GM19193 (cell line): ENCODE measurements around the gene MECP2.

Experiments
- POLR2A ChIP-seq: IDR thresholded peaks from 4 replicates; pipeline ENCODE4 v1.6.1; 2011; ENCODE audit not compliant: insufficient read depth, insufficient read length; ENCODE audit errors: extremely low read depth

MECP2 gene

GRCh38 chrX:154093965-154094364 is 3.6 kb downstream of the MECP2 start:
- TF ChIP-seq POLR2A: no peak

DNA sequence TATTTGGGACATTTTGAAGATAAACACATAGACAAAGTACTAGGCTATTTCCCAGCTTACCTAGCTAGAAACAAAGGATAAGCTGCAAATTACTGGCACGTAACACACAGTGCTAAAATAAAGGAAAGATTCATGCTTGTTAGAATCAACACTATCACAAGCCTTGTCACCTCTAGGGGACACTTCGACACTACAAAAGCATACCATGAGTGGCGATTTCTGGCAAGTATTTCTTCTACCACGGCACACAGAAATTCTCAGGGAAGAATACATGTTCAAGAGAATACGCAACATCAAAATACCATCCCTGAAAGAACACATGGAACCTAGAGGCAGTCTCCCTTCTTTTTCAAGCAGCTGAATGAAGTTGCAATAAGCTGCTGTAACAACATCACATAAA is 5.1 kb downstream of the MECP2 start:
- TF ChIP-seq POLR2A: no peak

- no peak for TF ChIP-seq POLR2A
Observed at GRCh38 chrX:154091678-154092077, 5.8 kb downstream of the MECP2 start.

- TF ChIP-seq POLR2A: no peak
Observed at GRCh38 chrX:154090731-154091130, 6.8 kb downstream of the MECP2 start.

- TF ChIP-seq POLR2A: no peak
Observed at GRCh38 chrX:154084449-154085300, 12.8 kb downstream of the MECP2 start.

DNA sequence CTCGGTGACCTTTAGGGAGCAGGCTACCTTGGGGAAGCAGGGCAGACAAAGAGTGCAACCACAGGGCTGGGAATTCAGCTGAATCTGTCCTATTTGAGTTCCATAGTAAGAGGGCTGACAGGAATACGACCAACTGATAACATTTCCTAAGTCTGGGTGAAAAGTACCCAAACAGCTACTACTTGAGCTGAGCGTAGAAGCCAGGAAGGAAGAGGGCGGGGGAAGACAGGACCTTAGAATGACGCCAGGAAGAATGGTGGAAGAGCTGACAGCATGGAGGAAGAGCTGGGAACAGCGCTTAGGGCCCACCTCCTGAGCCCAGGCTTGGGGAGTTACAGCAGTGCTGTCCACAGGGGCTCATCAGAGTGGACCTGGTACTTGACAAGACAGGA is 14.4 kb downstream of the MECP2 start:
- TF ChIP-seq POLR2A: no peak

- no peak for TF ChIP-seq POLR2A
Observed at GRCh38 chrX:154082396-154083125, 15.0 kb downstream of the MECP2 start.

GRCh38 chrX:154077101-154077500 is 20.4 kb downstream of the MECP2 start:
- no peak for TF ChIP-seq POLR2A

- no peak for TF ChIP-seq POLR2A
Observed at GRCh38 chrX:154074199-154074598, 23.3 kb downstream of the MECP2 start.

GRCh38 chrX:154072192-154072591 is 25.3 kb downstream of the MECP2 start:
- no peak for TF ChIP-seq POLR2A

DNA sequence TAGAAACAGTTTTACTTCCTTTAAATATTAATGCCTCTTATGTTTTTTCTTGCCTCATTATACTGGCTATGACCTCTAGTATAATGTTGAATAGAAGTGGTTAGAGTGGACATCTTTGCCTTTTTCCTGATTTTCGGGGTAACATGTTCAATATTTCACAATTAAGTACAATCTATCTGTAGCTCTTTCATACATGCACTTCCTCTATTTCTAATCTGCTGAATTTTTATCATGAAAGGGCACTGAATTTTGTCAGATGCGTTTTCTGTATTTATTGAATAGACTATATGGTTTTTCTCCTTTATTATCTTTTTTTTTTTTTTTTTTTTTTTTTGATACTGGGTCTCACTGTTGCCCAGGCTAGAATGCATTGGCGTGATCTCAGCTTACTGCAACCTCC is 29.0 kb downstream of the MECP2 start:
- no peak for TF ChIP-seq POLR2A

DNA sequence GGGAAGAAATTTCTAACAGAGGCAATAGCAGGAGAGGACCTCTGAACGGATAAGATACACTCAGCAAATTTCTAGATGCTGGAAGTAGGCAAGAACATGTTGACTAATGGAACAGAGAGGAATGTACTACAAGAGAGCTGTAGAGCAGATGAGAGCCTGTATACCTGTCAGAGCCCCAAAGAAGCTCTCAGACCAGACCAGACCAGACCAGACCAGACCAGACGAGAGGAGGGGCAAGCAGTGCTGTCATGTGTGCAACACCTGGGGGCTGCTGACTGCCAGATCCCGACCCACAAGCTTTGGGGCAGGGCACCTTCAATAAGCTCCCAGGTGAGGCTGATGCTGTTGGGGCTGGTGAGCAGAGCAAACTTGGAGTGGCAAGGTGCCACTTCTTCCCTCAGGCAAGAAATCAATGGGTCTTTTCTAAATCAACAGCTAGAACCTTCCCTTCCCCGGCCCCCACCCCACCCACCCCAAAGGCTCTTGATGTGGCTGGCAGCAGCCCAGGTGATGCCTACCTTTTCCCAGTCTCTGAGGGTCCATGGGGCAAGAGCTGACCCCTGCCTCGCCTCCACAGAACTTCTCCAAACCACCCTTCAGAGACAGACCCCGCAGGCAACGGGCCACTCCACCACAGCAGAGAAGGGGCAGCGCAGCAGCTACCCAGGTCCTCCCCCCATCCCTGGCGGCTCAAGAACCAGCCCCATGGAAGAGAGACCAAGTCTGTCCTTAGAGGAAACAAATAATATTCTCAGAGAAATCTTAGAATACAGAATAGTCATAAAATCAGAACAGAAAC is 32.7 kb downstream of the MECP2 start:
- TF ChIP-seq POLR2A: no peak

- no peak for TF ChIP-seq POLR2A
Observed at GRCh38 chrX:154063234-154063633, 34.3 kb downstream of the MECP2 start.

DNA sequence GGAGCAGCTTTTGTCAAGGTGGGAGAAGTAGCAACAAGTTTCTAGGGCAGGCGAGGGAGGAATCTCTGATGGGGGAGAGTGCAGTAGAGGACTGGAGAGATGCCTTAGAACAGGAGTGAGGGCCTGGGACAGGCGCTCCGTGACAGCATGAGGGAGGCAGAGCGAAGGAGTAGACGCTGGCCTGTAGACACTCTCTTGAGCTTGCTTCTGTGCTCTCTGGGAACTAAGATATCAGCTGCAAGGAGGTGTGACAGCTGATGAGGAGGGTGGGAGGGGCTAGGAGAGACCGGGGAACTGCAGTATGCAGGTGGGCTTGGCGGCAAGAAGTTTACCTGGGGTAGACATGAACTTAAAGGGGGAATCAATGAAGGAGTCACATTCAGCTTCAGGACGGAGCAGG is 35.7 kb downstream of the MECP2 start:
- no peak for TF ChIP-seq POLR2A

GRCh38 chrX:154059729-154060245 is 37.7 kb downstream of the MECP2 start:
- TF ChIP-seq POLR2A: no peak
